AG04449 (cell line): ENCODE data around the gene YARS1.

Experiments used
- CTCF ChIA-PET: fragments of 350-600 bp; formaldehyde crosslinking; extraction: SDS; loops from one replicate; lab custom pipeline; 2021; ENCODE audit warnings: antibody characterized with exemption; lab: Yijun Ruan, JAX
- POLR2A ChIA-PET: fragments of 400-600, 350-600 bp; formaldehyde crosslinking; extraction: SDS; loops from one replicate; lab custom pipeline; 2020; ENCODE audit warnings: antibody characterized with exemption, inconsistent platforms; lab: Yijun Ruan, JAX
- DNase-seq: peaks from one replicate; pipeline ENCODE4 v3.0.0-alpha.2; 2010; ENCODE audit warnings: low read depth, low spot score
- H3K4me3 ChIP-seq: 2 replicates; pipeline ENCODE4 v1.5.1; 2011; ENCODE audit warnings: low read depth, mild to moderate bottlenecking, control low read depth, low read length
- TF ChIP-seq, protein P1 (sequence below): IDR thresholded peaks from one replicate; pipeline ENCODE4 v1.5.1; 2011; ENCODE audit warnings: mild to moderate bottlenecking, moderate library complexity, low read length, control low read depth, inconsistent platforms; ENCODE audit not compliant: insufficient read depth; ENCODE audit errors: missing control alignments

YARS1 gene

DNA sequence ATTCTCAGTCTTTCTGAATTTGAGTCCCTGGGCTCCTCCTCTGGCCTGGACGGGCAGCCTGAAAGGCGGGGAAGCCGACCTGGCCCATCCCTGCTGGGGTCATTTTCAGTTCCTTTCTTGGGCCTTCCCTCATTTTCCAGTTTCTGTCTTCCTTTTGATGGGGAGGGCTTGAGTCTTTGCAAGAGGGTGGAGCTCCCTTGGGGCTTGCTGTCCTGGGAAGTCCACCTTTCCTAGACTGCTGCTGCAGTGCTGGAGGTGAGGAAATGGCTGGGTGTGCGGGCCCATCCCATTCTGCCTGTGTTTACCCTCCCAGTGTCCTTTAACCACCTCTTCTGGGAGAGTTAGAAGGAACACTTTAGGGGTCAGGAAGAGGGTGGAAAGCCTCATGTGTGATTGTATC is 74.2 kb downstream of the YARS1 start:
- CTCF ChIA-PET, result interaction anchor here (0.5 to 1.7 kb wide), 8 partner anchors 11 to 427 kb away, joined by 3 to 11 read pairs (median 3); no protein-coding TSS in a partner anchor
- POLR2A ChIA-PET, result interaction anchor here (1.4 kb wide), 1 partner anchor 48 kb away, joined by 4 read pairs; no protein-coding TSS in a partner anchor
- TF ChIP-seq, protein P1, sequence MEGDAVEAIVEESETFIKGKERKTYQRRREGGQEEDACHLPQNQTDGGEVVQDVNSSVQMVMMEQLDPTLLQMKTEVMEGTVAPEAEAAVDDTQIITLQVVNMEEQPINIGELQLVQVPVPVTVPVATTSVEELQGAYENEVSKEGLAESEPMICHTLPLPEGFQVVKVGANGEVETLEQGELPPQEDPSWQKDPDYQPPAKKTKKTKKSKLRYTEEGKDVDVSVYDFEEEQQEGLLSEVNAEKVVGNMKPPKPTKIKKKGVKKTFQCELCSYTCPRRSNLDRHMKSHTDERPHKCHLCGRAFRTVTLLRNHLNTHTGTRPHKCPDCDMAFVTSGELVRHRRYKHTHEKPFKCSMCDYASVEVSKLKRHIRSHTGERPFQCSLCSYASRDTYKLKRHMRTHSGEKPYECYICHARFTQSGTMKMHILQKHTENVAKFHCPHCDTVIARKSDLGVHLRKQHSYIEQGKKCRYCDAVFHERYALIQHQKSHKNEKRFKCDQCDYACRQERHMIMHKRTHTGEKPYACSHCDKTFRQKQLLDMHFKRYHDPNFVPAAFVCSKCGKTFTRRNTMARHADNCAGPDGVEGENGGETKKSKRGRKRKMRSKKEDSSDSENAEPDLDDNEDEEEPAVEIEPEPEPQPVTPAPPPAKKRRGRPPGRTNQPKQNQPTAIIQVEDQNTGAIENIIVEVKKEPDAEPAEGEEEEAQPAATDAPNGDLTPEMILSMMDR, result no peak
- no peak for DNase-seq
- peak overlapping the region; percentile 74 for H3K4me3 ChIP-seq

DNA sequence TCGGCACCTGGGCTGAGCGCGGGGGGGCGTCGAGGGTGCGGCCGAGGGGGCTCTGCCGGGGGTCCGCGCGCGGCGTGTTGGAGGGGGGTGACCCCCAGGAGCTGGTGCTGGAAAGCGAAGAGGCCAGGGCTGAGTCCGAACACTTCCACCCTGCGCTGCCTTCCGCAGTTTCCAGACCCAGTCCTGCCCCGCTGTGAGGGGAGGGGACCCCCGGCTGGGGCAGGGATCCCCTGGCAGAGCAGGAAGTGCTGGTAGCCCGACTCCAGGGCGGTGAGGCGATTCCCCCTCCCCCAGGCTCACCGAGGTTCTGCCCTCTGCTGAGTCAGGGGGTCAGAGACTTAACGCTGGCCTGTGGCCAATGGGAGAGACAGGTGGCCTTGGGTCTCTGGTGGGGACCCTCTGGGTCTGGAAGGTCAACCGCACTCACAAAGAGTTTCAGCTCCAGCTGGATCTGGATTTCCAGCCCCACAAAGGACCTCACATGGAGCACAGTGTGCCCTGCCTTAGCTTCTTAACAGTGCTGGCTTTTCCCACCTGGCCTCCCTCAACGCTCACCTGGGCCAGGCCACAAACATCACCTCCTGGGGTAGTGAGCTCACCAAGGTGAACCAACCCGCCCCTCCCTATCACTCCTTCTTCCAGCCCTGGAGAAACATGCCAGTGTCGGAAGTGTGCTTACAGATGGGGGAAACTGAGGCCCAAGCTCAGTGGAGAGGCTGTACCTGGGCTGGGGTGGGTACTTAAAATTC is 74.8 kb downstream of the YARS1 start:
- POLR2A ChIA-PET, result interaction anchor here (0.8 to 1.4 kb wide), 3 partner anchors 17 to 47 kb away, joined by 3 to 4 read pairs (median 3); partner anchors contain the start of gene SYNC
- no peak for DNase-seq
- peak overlapping the region; percentile 74 for H3K4me3 ChIP-seq
- TF ChIP-seq, protein P1, result no peak
- CTCF ChIA-PET, result interaction anchor here (0.5 to 1.7 kb wide), 11 partner anchors 11 to 426 kb away, joined by 3 to 11 read pairs (median 3); no protein-coding TSS in a partner anchor

DNA sequence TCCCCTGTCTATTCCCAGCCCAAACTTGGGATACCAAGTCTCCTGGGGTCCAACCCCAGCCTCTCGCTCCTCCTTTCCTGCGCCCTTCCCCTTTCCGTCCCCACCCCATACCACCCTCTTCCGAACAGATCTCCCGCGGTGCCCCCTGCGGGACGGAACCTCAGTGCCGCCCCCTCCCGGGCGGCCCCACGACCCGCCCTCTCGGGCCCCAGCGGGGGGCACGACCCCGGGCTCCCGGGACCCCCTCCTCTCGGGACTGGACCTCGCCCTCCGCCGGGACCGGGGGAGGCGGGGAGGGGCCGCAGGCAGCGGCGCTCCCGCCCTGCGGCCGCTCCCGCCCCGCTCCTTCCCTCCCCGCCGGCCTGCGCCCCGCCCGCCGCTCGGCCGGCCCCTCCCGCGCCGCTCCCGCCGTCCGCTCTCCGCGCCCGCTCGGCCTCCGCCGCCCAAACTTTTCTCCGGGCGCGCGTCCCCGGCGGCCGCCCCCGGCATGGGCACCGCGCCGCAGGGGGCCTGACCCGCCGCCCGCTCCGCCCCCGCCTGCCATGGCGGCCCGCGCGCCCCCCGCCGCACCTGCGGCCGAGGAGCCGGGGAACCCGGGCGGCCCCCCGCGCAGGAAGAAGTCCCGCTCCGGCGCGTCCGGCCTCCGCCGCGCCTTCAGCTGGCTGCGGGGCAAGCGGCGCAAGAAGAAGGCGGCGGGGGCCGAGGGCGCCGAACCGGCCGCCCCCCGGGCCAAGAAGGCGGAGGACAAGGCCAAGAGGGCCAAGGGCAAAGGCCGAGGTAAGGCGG is 75.6 kb downstream of the YARS1 start:
- TF ChIP-seq, protein P1, result peak; percentile 55
- ChIA-PET CTCF (interaction anchor here (0.8 to 1.7 kb wide), 7 partner anchors 13 to 34 kb away, joined by 3 to 11 read pairs (median 4); no protein-coding TSS in a partner anchor), POLR2A (interaction anchor here (0.8 to 1.0 kb wide), 2 partner anchors 17 to 39 kb away, joined by 3 read pairs; partner anchors contain the start of gene SYNC)
- DNase-seq, result no peak
- peak overlapping the region; percentile 74 for H3K4me3 ChIP-seq

DNA sequence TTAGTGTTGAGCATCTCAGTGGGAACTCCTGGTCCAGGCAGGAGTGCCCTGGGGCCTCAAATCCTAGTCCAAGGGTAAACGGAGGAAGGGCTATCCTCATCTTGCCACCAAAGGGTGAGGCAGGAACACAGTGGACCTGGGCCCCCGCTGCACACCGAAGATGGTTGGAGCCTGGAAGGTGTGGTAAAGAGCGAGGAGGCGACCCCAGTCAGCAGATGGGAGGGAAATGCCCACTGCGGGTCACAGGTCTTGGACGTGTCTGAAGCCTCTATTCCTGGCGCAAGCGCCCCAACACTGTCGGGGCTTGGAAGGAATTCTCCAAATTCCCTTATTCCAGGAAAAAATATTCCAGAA is 76.1 kb downstream of the YARS1 start:
- H3K4me3 ChIP-seq, result peak overlapping the region; percentile 74
- ChIA-PET POLR2A (no interaction called here), CTCF (interaction anchor here (2.0 kb wide), 1 partner anchor 29 kb away, joined by 9 read pairs; no protein-coding TSS in a partner anchor)
- TF ChIP-seq, protein P1, result no peak
- no peak for DNase-seq

DNA sequence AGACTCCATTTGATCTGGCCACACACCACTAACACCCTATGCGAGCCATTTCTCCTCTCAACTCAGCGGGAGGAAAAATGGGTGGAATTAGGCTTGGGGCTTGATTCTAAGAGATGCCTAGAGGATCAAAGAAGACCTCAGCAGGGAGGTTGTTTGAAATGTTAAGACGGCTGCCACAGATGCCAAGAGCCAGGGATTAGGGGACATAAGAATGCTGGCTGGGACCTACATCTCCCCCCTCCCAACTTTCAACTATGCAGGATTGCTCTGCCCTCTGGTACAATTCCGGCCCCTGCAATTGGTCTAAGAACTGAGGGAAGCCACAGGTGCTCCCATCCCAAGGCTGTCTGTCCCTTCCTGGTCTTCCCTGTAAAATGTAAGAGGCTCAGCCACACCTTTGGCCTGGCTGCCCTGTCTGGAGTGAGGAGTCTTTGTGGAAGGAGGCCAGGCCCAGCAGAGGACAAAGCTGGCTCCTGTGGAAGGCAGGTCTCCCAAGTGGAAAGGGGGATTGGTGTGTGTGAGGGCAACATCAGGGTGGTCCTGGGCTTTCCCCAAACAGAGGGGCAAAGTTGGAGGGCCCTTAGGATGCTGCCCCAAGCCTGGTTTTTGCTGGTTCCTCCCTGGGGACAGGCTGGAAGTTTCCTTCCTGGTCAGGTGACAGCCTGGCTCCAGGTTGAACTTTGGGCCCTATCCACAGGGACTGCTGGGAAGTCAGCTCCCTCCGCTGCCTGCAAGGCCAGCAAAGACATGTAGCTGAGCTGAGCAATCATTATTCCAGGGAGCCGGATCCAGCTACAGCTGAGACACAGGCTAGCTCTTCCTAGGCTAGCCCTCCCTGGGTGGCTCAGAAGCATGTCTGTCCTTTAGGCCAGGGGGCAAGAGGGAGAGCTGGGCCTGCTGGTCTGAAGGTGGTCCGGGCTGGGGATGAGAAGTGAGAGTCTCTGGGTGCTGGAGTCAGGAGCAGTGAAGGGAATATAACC is 80.1 kb downstream of the YARS1 start:
- ChIA-PET POLR2A (no interaction called here), CTCF (interaction anchor here (1.5 to 3.1 kb wide), 2 partner anchors 9 to 25 kb away, joined by 6 to 17 read pairs; no protein-coding TSS in a partner anchor)
- no peak for DNase-seq
- no peak overlapping the region for H3K4me3 ChIP-seq
- TF ChIP-seq, protein P1, result no peak
